Osteoblast (primary cell): Measurements from ENCODE around the gene EYS. TPM values are rescaled to one million over a fixed set of nuclear protein-coding genes. Genes with fewer than 3 reads are reported as not detected.

Source experiments
- DNase-seq: peaks from one replicate; pipeline ENCODE4 v3.0.0; 2011; ENCODE audit warnings: low spot score, mixed read lengths; ENCODE audit not compliant: insufficient read length; ENCODE audit errors: missing footprints
- H2AFZ ChIP-seq: 2 replicates; pipeline ENCODE4 v1.6.0; 2011; ENCODE audit warnings: mild to moderate bottlenecking, low read length
- H3K27ac ChIP-seq: 2 replicates; pipeline ENCODE4 v1.5.1; 2011; ENCODE audit warnings: mild to moderate bottlenecking, low read depth, low read length, moderate library complexity
- H3K27me3 ChIP-seq: 2 replicates; pipeline ENCODE4 v1.6.0; 2012; ENCODE audit warnings: mild to moderate bottlenecking, control low read depth, inconsistent platforms, low read length, moderate library complexity; ENCODE audit not compliant: insufficient read depth
- H3K36me3 ChIP-seq: 2 replicates; pipeline ENCODE4 v1.5.1; 2011; ENCODE audit warnings: mild to moderate bottlenecking, low read length, control low read depth, moderate library complexity; ENCODE audit not compliant: insufficient read depth
- H3K4me1 ChIP-seq: 2 replicates; pipeline ENCODE4 v1.5.1; 2011; ENCODE audit warnings: mild to moderate bottlenecking, low read length, control low read depth, moderate library complexity; ENCODE audit not compliant: insufficient read depth
- H3K4me2 ChIP-seq: 2 replicates; pipeline ENCODE4 v1.6.0; 2011; ENCODE audit warnings: mild to moderate bottlenecking, low read length; ENCODE audit not compliant: insufficient read depth
- H3K4me3 ChIP-seq: fragments of 200-600 bp; sonication (generic); 3 replicates; pipeline ENCODE4 v1.5.1; 2012; ENCODE audit warnings: mild to moderate bottlenecking, low read length, inconsistent platforms; ENCODE audit not compliant: insufficient read depth
- H3K79me2 ChIP-seq: 2 replicates; pipeline ENCODE4 v1.6.0; 2012; ENCODE audit warnings: mild to moderate bottlenecking, low read length, control low read depth, inconsistent platforms; ENCODE audit not compliant: insufficient read depth
- H3K9me3 ChIP-seq: 2 replicates; pipeline ENCODE4 v1.5.1; 2011; ENCODE audit warnings: low read depth, low read length, control low read depth
- H4K20me1 ChIP-seq: 2 replicates; pipeline ENCODE4 v1.6.0; 2012; ENCODE audit warnings: mild to moderate bottlenecking, low read length, control low read depth; ENCODE audit not compliant: insufficient read depth
- CTCF ChIP-seq: IDR thresholded peaks from 2 replicates; pipeline ENCODE4 v1.5.1; 2011; ENCODE audit warnings: mild to moderate bottlenecking, low read depth, low read length, moderate library complexity; ENCODE audit errors: extremely low read depth
- total RNA-seq: library from RNA; depleted of rRNA; stranded (reverse); fragments of >200 nt; gene quantifications from 2 replicates; pipeline ENCODE4 v1.2.3, GENCODE V29; 2012

Gene EYS
- total RNA-seq, 1 donor, result under 0.01 TPM

- Histone ChIP-seq H3K9me3 (no peaks in the 10 kb centered on the region), H2AFZ (no peak overlapping the region), H3K4me2 (no peak overlapping the region), H3K36me3 (no peaks in the 10 kb centered on the region), H3K79me2 (no peaks in the 10 kb centered on the region), H3K4me1 (no peaks in the 10 kb centered on the region), H4K20me1 (no peaks in the 10 kb centered on the region), H3K27me3 (no peaks in the 10 kb centered on the region), H3K4me3 (no peak overlapping the region), H3K27ac (no peak overlapping the region)
- TF ChIP-seq CTCF, result no peak
- no peak for DNase-seq
These were observed 1126.7 kb downstream of the EYS start for GRCh38 chr6:64580346-64580745.

GRCh38 chr6:64553249-64553786 is 1153.7 kb downstream of the EYS start:
- H3K27ac ChIP-seq, result no peak overlapping the region
- no peaks in the 10 kb centered on the region for H3K9me3 ChIP-seq
- no peaks in the 10 kb centered on the region for H3K36me3 ChIP-seq
- no peak overlapping the region for H3K4me3 ChIP-seq
- TF ChIP-seq CTCF, result no peak
- H3K27me3 ChIP-seq, result no peaks in the 10 kb centered on the region
- no peaks in the 10 kb centered on the region for H3K79me2 ChIP-seq
- no peaks in the 10 kb centered on the region for H3K4me1 ChIP-seq
- no peak overlapping the region for H3K4me2 ChIP-seq
- DNase-seq, result no peak
- no peak overlapping the region for H2AFZ ChIP-seq
- no peaks in the 10 kb centered on the region for H4K20me1 ChIP-seq

GRCh38 chr6:64547594-64548268 is 1159.3 kb downstream of the EYS start:
- no peak for TF ChIP-seq CTCF
- DNase-seq, result no peak
- H3K4me2 ChIP-seq, result no peak overlapping the region
- no peak overlapping the region for H3K4me3 ChIP-seq
- H4K20me1 ChIP-seq, result no peaks in the 10 kb centered on the region
- no peaks in the 10 kb centered on the region for H3K79me2 ChIP-seq
- H3K36me3 ChIP-seq, result no peaks in the 10 kb centered on the region
- H3K27me3 ChIP-seq, result no peaks in the 10 kb centered on the region
- H2AFZ ChIP-seq, result no peak overlapping the region
- no peak overlapping the region for H3K27ac ChIP-seq
- H3K4me1 ChIP-seq, result no peaks in the 10 kb centered on the region
- H3K9me3 ChIP-seq, result no peaks in the 10 kb centered on the region

GRCh38 chr6:64539917-64540316 is 1167.1 kb downstream of the EYS start:
- Histone ChIP-seq H3K4me2 (no peak overlapping the region), H3K27me3 (no peaks in the 10 kb centered on the region), H3K36me3 (no peaks in the 10 kb centered on the region), H3K27ac (no peak overlapping the region), H3K79me2 (no peaks in the 10 kb centered on the region), H3K4me3 (no peak overlapping the region), H3K4me1 (no peaks in the 10 kb centered on the region), H3K9me3 (no peaks in the 10 kb centered on the region), H2AFZ (no peak overlapping the region), H4K20me1 (no peaks in the 10 kb centered on the region)
- no peak for TF ChIP-seq CTCF
- no peak for DNase-seq
